ENCODE results near the gene GALP.

DNA sequence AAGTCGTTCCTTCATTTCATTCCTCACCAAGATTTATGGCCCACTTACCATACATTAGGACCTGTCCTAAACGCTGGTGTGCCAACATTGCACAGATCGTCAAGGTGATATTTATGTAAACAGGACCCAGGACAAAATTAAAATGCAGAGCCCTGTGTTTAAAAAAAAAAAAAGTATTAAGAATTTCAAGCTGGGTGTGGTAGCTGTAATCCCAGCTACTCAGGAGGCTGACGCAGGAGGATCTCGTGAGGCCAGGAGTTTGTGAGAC is 41.2 kb upstream of the GALP start:
- TF ChIP-seq, protein P1, sequence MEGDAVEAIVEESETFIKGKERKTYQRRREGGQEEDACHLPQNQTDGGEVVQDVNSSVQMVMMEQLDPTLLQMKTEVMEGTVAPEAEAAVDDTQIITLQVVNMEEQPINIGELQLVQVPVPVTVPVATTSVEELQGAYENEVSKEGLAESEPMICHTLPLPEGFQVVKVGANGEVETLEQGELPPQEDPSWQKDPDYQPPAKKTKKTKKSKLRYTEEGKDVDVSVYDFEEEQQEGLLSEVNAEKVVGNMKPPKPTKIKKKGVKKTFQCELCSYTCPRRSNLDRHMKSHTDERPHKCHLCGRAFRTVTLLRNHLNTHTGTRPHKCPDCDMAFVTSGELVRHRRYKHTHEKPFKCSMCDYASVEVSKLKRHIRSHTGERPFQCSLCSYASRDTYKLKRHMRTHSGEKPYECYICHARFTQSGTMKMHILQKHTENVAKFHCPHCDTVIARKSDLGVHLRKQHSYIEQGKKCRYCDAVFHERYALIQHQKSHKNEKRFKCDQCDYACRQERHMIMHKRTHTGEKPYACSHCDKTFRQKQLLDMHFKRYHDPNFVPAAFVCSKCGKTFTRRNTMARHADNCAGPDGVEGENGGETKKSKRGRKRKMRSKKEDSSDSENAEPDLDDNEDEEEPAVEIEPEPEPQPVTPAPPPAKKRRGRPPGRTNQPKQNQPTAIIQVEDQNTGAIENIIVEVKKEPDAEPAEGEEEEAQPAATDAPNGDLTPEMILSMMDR (IDR thresholded peaks at IDR 0.05): no peak
- no peak for TF ChIP-seq POLR2A (IDR thresholded peaks at IDR 0.05)
- TF ChIP-seq POLR2AphosphoS5 (IDR thresholded peaks at IDR 0.05; ENCODE audit: insufficient read depth in 1 of 2, low read depth in 1 of 2): no peak

All from vagina (tissue), 2 donors.